PC-9 (cell line): ENCODE data around the gene TNFRSF8. TPM values are rescaled to one million over a fixed set of nuclear protein-coding genes. Genes with fewer than 3 reads are reported as not detected.

Source experiments
- BruUV-seq: library from RNA; stranded (reverse); fragments of 400-500 nt; replicated peaks from 2 replicates; lab custom pipeline; 2021; lab: Mats Ljungman, UMichigan
- CTCF ChIA-PET: fragments of 300-600 bp; sonication (Branson Sonifier 250); formaldehyde crosslinking; loops from one replicate; lab custom pipeline; 2022; ENCODE audit warnings: antibody characterized with exemption; lab: Charles Lee
- POLR2A ChIA-PET: fragments of 300-600 bp; sonication (Branson Sonifier 250); formaldehyde crosslinking; loops from one replicate; lab custom pipeline; 2022; ENCODE audit warnings: antibody characterized with exemption; ENCODE audit not compliant: unreplicated experiment; lab: Charles Lee
- DNase-seq, 2 experiments: peaks; one replicate each; pipeline versions ENCODE4 v3.0.0 to v3.0.0-alpha.2; 2015 to 2022; ENCODE audit warnings: mixed read lengths in 1 of 2
- H2AFZ ChIP-seq: fragments of 200-600 bp; sonication (generic); 2 replicates; pipeline ENCODE4 v1.8.1; 2017; ENCODE audit warnings: antibody characterized with exemption
- H3F3A ChIP-seq: fragments of 200-600 bp; sonication (generic); 2 replicates; pipeline ENCODE4 v1.8.1; 2017; ENCODE audit warnings: antibody characterized with exemption, mild to moderate bottlenecking, low read depth; ENCODE audit not compliant: insufficient read depth
- H3K27ac ChIP-seq: fragments of 200-600 bp; sonication (generic); 2 replicates; pipeline ENCODE4 v1.6.1; 2016; ENCODE audit warnings: mixed run types
- H3K27me3 ChIP-seq: fragments of 200-600 bp; sonication (generic); 2 replicates; pipeline ENCODE4 v1.6.1; 2016; ENCODE audit warnings: low read depth, mixed run types; ENCODE audit not compliant: insufficient read depth
- H3K36me3 ChIP-seq: fragments of 200-600 bp; sonication (generic); 2 replicates; pipeline ENCODE4 v1.6.1; 2016; ENCODE audit warnings: low read depth, mixed run types
- H3K4me1 ChIP-seq: fragments of 200-600 bp; sonication (generic); replicated peaks from 2 replicates; pipeline ENCODE4 v1.6.1; 2016; ENCODE audit warnings: mixed run types; ENCODE audit not compliant: insufficient read depth
- H3K4me2 ChIP-seq: fragments of 200-600 bp; sonication (generic); 2 replicates; pipeline ENCODE4 v1.6.1; 2017; ENCODE audit warnings: mixed run types
- H3K4me3 ChIP-seq: fragments of 200-600 bp; sonication (generic); 2 replicates; pipeline ENCODE4 v1.6.1; 2016; ENCODE audit warnings: mixed run types
- H3K79me2 ChIP-seq: fragments of 200-600 bp; sonication (generic); 2 replicates; pipeline ENCODE4 v1.6.1; 2017; ENCODE audit warnings: low read depth, mixed run types
- H3K9me2 ChIP-seq: fragments of 200-600 bp; sonication (generic); 2 replicates; pipeline ENCODE4 v1.8.1; 2017; ENCODE audit warnings: mild to moderate bottlenecking; ENCODE audit not compliant: insufficient read depth
- H3K9me3 ChIP-seq: fragments of 200-600 bp; sonication (generic); 2 replicates; pipeline ENCODE4 v1.8.1; 2016; ENCODE audit warnings: low read depth; ENCODE audit not compliant: insufficient read depth
- H4K20me1 ChIP-seq: fragments of 200-600 bp; sonication (generic); 2 replicates; pipeline ENCODE4 v1.8.1; 2017; ENCODE audit not compliant: insufficient read depth
- CTCF ChIP-seq: fragments of 200-600 bp; sonication (generic); conservative IDR thresholded peaks from 2 replicates; pipeline ENCODE4 v1.6.1; 2017; ENCODE audit warnings: mixed run types, antibody characterized with exemption, mild to moderate bottlenecking, moderate library complexity
- EZH2 ChIP-seq: fragments of 200-600 bp; sonication (generic); IDR thresholded peaks from 2 replicates; pipeline ENCODE4 v1.8.0; 2017; ENCODE audit warnings: antibody characterized with exemption, low read depth
- intact Hi-C: fragments of 100-400 bp; cut with micrococcal nuclease; formaldehyde crosslinking; loops from one replicate; pipeline ENCODE4 v1.10.0; 2022; ENCODE audit not compliant: unreplicated experiment
- total RNA-seq: library from RNA; stranded (reverse); gene quantifications from 2 replicates; pipeline ENCODE4 v1.2.3, GENCODE V29; 2021

Gene TNFRSF8
- total RNA-seq, 1 experiment from 2014 or later: not detected

- ChIA-PET CTCF (interaction anchor here (0.9 kb wide), 1 partner anchor 21 kb away, joined by 3 read pairs; no protein-coding TSS in a partner anchor), POLR2A (no interaction called here)
- H3K4me3 ChIP-seq: no peak overlapping the region
- no peaks in the 10 kb centered on the region for H3K9me3 ChIP-seq
- no peak overlapping the region for H3K27ac ChIP-seq
- no peaks in the 10 kb centered on the region for H3K79me2 ChIP-seq
- no peaks in the 10 kb centered on the region for H3K4me1 ChIP-seq
- H3K36me3 ChIP-seq: no peaks in the 10 kb centered on the region
- no peak overlapping the region for H3K4me2 ChIP-seq
- BruUV-seq: no TSS peak
- H2AFZ ChIP-seq: no peak overlapping the region
- TF ChIP-seq CTCF (no peak), EZH2 (no peak)
- intact Hi-C loops: no loop called here
- no peaks in the 10 kb centered on the region for H4K20me1 ChIP-seq
- no peak for DNase-seq
- H3K27me3 ChIP-seq: peaks cover 17% of the 10 kb centered on the region; the same call in 1 of the 2 replicates
- H3K9me2 ChIP-seq: no peaks in the 10 kb centered on the region
- H3F3A ChIP-seq: no peaks in the 10 kb centered on the region
Measured at GRCh38 chr1:12071892-12072291, 8.8 kb downstream of the TNFRSF8 start.

DNA sequence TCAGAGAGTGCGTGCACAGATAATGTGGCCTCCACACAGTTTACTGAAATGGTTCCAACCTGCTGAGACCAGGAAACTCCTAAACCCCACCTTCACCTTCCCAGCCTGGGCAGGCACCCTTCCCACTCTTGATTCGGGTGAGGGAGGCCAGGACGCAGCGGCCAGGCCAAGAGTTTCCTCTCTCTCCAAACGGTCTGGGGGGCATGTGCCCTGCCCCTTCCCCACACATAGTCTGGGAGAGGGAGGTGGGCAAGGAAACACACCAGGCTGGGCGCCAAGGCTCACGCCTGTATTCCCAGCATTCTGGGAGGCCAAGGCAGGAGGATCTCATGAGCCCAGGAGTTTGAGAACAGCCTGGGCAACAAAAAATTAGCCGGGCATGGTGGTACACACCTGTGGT is 9.6 kb downstream of the TNFRSF8 start:
- TF ChIP-seq EZH2 (no peak), CTCF (no peak)
- H3K9me3 ChIP-seq: no peaks in the 10 kb centered on the region
- H3K4me3 ChIP-seq: no peak overlapping the region
- DNase-seq: no peak
- H3K27me3 ChIP-seq: peaks cover 22% of the 10 kb centered on the region; the same call in 1 of the 2 replicates
- intact Hi-C loops: no loop called here
- ChIA-PET POLR2A (no interaction called here), CTCF (no interaction called here)
- H3K9me2 ChIP-seq: no peaks in the 10 kb centered on the region
- H3K27ac ChIP-seq: no peak overlapping the region
- no peak overlapping the region for H3K4me2 ChIP-seq
- BruUV-seq: no TSS peak
- H3K79me2 ChIP-seq: no peaks in the 10 kb centered on the region
- no peaks in the 10 kb centered on the region for H3F3A ChIP-seq
- H2AFZ ChIP-seq: no peak overlapping the region
- no peaks in the 10 kb centered on the region for H3K36me3 ChIP-seq
- H3K4me1 ChIP-seq: no peaks in the 10 kb centered on the region
- H4K20me1 ChIP-seq: no peaks in the 10 kb centered on the region

- H4K20me1 ChIP-seq: no peaks in the 10 kb centered on the region
- no peaks in the 10 kb centered on the region for H3K79me2 ChIP-seq
- CTCF ChIA-PET: interaction anchor here (0.6 kb wide), 1 partner anchor 45 kb away, joined by 5 read pairs; no protein-coding TSS in a partner anchor
- no peaks in the 10 kb centered on the region for H3K9me2 ChIP-seq
- TF ChIP-seq EZH2: no peak
- no peak for TF ChIP-seq CTCF
- H3K4me3 ChIP-seq: no peak overlapping the region
- H3K4me1 ChIP-seq: no peaks in the 10 kb centered on the region
- H3K27me3 ChIP-seq: peaks cover 22% of the 10 kb centered on the region; the same call in 1 of the 2 replicates
- H3K4me2 ChIP-seq: no peak overlapping the region
- H2AFZ ChIP-seq: no peak overlapping the region
- H3K36me3 ChIP-seq: no peaks in the 10 kb centered on the region
- no TSS peak for BruUV-seq
- POLR2A ChIA-PET: no interaction called here
- intact Hi-C loops: no loop called here
- no peaks in the 10 kb centered on the region for H3F3A ChIP-seq
- no peak for DNase-seq
- no peak overlapping the region for H3K27ac ChIP-seq
- H3K9me3 ChIP-seq: no peaks in the 10 kb centered on the region
Measured at GRCh38 chr1:12073796-12074195, 10.7 kb downstream of the TNFRSF8 start.
